PC-9 (cell line): ENCODE data around the gene TGFBI.

Experiments
- EZH2 ChIP-seq: fragments of 200-600 bp; sonication (generic); IDR thresholded peaks from 2 replicates; pipeline ENCODE4 v1.8.0; 2017; ENCODE audit warnings: antibody characterized with exemption, low read depth
- TF ChIP-seq, protein P1 (sequence below): fragments of 200-600 bp; sonication (generic); conservative IDR thresholded peaks from 2 replicates; pipeline ENCODE4 v1.6.1; 2017; ENCODE audit warnings: mixed run types, antibody characterized with exemption, mild to moderate bottlenecking, moderate library complexity

- TF ChIP-seq, protein P1, sequence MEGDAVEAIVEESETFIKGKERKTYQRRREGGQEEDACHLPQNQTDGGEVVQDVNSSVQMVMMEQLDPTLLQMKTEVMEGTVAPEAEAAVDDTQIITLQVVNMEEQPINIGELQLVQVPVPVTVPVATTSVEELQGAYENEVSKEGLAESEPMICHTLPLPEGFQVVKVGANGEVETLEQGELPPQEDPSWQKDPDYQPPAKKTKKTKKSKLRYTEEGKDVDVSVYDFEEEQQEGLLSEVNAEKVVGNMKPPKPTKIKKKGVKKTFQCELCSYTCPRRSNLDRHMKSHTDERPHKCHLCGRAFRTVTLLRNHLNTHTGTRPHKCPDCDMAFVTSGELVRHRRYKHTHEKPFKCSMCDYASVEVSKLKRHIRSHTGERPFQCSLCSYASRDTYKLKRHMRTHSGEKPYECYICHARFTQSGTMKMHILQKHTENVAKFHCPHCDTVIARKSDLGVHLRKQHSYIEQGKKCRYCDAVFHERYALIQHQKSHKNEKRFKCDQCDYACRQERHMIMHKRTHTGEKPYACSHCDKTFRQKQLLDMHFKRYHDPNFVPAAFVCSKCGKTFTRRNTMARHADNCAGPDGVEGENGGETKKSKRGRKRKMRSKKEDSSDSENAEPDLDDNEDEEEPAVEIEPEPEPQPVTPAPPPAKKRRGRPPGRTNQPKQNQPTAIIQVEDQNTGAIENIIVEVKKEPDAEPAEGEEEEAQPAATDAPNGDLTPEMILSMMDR = no peak
- TF ChIP-seq EZH2 = no peak
Measured at GRCh38 chr5:136067422-136067821, 38.6 kb downstream of the TGFBI start.
